GM12865 (cell line): Measurements from ENCODE around the gene CTSE.

Source experiments
- DNase-seq: peaks from one replicate; pipeline ENCODE4 v3.0.0; 2010; ENCODE audit warnings: low read depth
- H3K4me3 ChIP-seq: 2 replicates; pipeline ENCODE4 v1.5.1; 2011; ENCODE audit warnings: mild to moderate bottlenecking, low read depth, low read length, control low read depth
- TF ChIP-seq, protein P1 (sequence below): IDR thresholded peaks from 2 replicates; pipeline ENCODE4 v1.5.1; 2011; ENCODE audit warnings: low read length, control low read depth, low read depth, inconsistent platforms; ENCODE audit not compliant: insufficient read depth; ENCODE audit errors: missing control alignments

The CTSE gene

GRCh38 chr1:206030714-206031113 lies 7.0 kb upstream of the CTSE start:
- TF ChIP-seq, protein P1, sequence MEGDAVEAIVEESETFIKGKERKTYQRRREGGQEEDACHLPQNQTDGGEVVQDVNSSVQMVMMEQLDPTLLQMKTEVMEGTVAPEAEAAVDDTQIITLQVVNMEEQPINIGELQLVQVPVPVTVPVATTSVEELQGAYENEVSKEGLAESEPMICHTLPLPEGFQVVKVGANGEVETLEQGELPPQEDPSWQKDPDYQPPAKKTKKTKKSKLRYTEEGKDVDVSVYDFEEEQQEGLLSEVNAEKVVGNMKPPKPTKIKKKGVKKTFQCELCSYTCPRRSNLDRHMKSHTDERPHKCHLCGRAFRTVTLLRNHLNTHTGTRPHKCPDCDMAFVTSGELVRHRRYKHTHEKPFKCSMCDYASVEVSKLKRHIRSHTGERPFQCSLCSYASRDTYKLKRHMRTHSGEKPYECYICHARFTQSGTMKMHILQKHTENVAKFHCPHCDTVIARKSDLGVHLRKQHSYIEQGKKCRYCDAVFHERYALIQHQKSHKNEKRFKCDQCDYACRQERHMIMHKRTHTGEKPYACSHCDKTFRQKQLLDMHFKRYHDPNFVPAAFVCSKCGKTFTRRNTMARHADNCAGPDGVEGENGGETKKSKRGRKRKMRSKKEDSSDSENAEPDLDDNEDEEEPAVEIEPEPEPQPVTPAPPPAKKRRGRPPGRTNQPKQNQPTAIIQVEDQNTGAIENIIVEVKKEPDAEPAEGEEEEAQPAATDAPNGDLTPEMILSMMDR = peak; percentile 90
- peak; percentile 94 for DNase-seq

DNA sequence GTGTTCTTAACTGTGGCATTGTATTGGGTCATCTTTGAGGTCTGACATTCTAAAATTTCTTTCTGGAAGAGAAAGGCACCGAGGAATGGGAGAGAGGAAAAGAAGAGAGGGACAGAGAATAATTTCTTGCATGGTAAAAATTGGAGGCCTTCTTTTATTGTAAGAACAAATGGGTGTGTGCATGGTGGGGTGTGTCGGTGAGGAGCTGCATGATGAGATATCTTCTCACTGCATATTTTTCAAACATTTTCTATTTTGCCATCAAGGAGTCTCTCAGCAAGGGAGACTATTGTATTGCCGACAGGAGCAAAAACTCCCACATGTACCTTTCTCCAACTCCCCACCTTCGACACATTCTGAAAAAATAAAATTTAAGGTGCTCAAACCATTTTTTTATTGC lies 6.5 kb upstream of the CTSE start:
- no peak overlapping the region for H3K4me3 ChIP-seq
- no peak for DNase-seq
- TF ChIP-seq, protein P1 = no peak

More at GRCh38 chr1:206030714-206031113, 7.0 kb upstream of the CTSE start:
- H3K4me3 ChIP-seq = no peak overlapping the region

DNA sequence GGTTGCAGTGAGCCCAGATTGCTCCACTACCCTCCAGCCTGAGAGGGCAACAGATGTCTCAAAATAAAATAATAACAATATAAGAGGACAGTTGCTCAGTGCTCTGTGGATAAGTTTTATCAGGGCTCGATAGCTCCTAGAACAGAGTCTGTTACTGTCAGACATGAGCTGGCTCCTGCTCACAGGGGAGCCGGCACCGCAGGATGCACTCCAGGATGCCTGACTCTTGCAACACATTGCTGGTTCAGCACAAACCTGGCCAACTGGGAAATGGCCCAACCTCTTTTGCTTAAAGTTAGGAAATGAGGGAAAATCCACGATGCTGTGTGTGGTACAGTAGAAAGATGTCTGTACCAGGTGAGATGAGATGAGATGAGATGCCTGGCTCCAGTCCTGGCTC lies 5.8 kb upstream of the CTSE start:
- H3K4me3 ChIP-seq = no peak overlapping the region
- no peak for DNase-seq
- TF ChIP-seq, protein P1 = no peak

DNA sequence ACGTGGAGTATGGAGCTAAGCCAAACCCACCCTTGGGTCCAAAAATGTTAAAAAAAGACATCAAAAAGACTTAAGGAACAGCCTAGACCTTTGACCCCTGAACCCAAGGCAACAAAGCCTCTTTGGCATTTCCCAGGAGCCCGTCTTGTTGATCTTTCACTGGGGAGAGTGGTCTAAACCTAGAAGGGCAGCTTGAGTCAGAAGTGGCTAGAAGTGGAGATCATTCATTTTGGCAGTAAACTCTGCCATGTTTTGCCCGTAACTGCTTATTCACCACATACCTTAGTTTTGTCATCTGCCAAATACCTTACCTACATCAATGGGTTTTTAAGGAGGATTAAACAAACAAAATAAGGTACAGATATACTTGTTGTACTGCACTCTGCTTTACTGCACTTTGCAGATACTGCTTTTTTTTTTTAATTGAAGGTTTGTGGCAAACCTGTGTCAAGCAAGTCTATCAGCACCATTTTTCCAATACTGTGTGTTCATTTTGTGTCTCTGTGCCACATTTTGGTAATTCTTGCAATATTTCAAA lies 1.7 kb upstream of the CTSE start:
- H3K4me3 ChIP-seq = no peak overlapping the region
- no peak for DNase-seq
- TF ChIP-seq, protein P1 = no peak

DNA sequence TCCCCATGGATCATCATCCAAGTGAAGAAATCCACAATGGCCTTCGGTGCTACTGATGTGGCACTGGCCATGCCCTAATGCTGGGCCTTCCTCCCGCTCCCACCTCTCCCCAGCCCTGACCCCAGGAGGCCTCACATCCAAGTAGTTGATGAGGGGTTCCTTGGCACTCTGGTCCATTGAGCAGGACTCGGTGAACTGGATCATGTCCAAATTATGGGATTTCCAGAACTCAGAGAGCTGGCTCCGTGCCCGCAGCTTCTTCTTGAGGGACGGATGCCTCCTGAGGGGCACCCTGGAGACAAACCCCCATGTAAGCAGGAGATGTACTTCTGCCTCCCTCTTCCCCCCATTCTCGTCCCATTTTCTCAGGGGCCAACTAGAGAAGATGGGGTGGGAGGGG lies 929 bp downstream of the CTSE start:
- DNase-seq = no peak
- TF ChIP-seq, protein P1 = no peak
- no peak overlapping the region for H3K4me3 ChIP-seq

DNA sequence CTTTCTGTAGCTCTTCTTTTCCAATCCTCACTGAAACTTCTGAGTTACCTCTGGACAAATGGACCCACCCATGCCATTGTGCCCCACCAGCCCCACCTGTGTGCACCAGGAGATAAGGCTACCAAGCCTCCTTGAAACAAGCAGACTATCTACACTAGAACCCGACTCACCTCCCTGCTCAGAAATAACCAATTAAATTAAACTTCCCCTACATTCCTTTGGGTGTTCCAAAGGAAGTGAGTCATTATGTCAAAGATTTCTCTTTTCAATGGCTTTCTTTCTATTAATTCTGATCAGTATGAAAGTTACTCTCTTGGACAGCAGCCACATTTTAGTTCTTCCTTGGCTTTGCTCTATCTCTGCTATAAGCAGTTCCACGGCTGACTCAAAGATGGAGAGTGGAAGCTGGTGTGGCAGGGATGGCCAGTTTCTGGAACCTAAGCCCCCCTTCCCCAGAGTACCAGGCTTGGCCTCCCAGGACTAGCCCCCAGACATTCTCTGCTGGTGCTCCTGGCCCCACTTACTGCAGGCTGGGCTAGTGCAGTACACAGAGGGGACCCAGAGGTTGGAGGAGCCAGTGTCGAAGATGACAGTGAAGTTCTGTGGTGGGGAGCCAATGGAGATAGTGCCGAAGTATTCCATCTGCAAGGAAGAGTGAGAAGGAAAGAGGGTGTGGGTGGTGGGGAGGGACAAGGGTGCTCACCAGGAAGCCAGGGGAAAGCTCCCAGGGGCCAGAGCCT lies 1.9 kb downstream of the CTSE start:
- TF ChIP-seq, protein P1 = no peak
- DNase-seq = no peak
- no peak overlapping the region for H3K4me3 ChIP-seq

GRCh38 chr1:206021008-206021625 lies 2.6 kb downstream of the CTSE start:
- TF ChIP-seq, protein P1 = no peak
- DNase-seq = no peak

More at GRCh38 chr1:206021008-206021625, 2.6 kb downstream of the CTSE start:
- H3K4me3 ChIP-seq = no peak overlapping the region
